AG09309 (cell line): ENCODE measurements around the gene GADL1.
A peak's percentile ranks its signal among the peaks of the same experiment; 100 is the strongest.

ENCODE experiments used
- DNase-seq: peaks from one replicate; pipeline ENCODE4 v3.0.0-alpha.2; 2010; ENCODE audit warnings: low read depth
- H3K4me3 ChIP-seq: 2 replicates; pipeline ENCODE4 v1.5.1; 2011; ENCODE audit warnings: mild to moderate bottlenecking, low read depth, low read length, moderate library complexity; ENCODE audit not compliant: control insufficient read depth
- CTCF ChIP-seq: IDR thresholded peaks from 2 replicates; pipeline ENCODE4 v1.5.1; 2011; ENCODE audit warnings: mild to moderate bottlenecking, low read depth, low read length, inconsistent platforms; ENCODE audit not compliant: insufficient read depth, control insufficient read depth; ENCODE audit errors: missing control alignments

The GADL1 gene

GRCh38 chr3:30864132-30864531, 30.3 kb downstream of the GADL1 start:
- H3K4me3 ChIP-seq, result no peak overlapping the region
- DNase-seq, result no peak
- no peak for TF ChIP-seq CTCF

GRCh38 chr3:30862004-30862403, 32.5 kb downstream of the GADL1 start:
- no peak overlapping the region for H3K4me3 ChIP-seq
- no peak for TF ChIP-seq CTCF
- no peak for DNase-seq

- no peak for DNase-seq
- no peak overlapping the region for H3K4me3 ChIP-seq
- TF ChIP-seq CTCF, result no peak
Measured at GRCh38 chr3:30858894-30859389, 35.5 kb downstream of the GADL1 start.

GRCh38 chr3:30855400-30856292, 38.8 kb downstream of the GADL1 start:
- peak; percentile 18 for DNase-seq
- TF ChIP-seq CTCF, result no peak

GRCh38 chr3:30852833-30853232, 41.6 kb downstream of the GADL1 start:
- TF ChIP-seq CTCF, result no peak
- DNase-seq, result no peak
- no peak overlapping the region for H3K4me3 ChIP-seq

More at GRCh38 chr3:30855400-30856292, 38.8 kb downstream of the GADL1 start:
- no peak overlapping the region for H3K4me3 ChIP-seq

- H3K4me3 ChIP-seq, result no peak overlapping the region
- no peak for TF ChIP-seq CTCF
- DNase-seq, result no peak
Measured at GRCh38 chr3:30848087-30848779, 46.2 kb downstream of the GADL1 start.
